DMS 273 (cell line): Measurements from ENCODE around the gene FFAR1.
A peak's percentile ranks its signal among the peaks of the same experiment; 100 is the strongest.
"Not testable (repeated sequence)": the region's sequence is repeated elsewhere in the genome, so short reads cannot be mapped to it uniquely, and the experiment has no call there.

Source experiments
- DNase-seq: peaks from one replicate; lab custom pipeline; 2025; ENCODE audit not compliant: unreplicated experiment; lab: John Stamatoyannopoulos, UW

Gene FFAR1

GRCh38 chr19:35341006-35341405, 6.7 kb upstream of the FFAR1 start:
- DNase-seq: no peak

- no peak for DNase-seq
Measured at GRCh38 chr19:35341565-35342225, 6.0 kb upstream of the FFAR1 start.

GRCh38 chr19:35342430-35342829, 5.3 kb upstream of the FFAR1 start:
- DNase-seq: peak; percentile 49

- DNase-seq: no peak
Measured at GRCh38 chr19:35344511-35345031, 3.1 kb upstream of the FFAR1 start.

GRCh38 chr19:35345671-35346111, 2.0 kb upstream of the FFAR1 start:
- no peak for DNase-seq

GRCh38 chr19:35346193-35347052, 1.3 kb upstream of the FFAR1 start:
- DNase-seq: no peak

GRCh38 chr19:35347930-35348298, 212 bp downstream of the FFAR1 start:
- DNase-seq: no peak

GRCh38 chr19:35348911-35349611, 1.4 kb downstream of the FFAR1 start:
- no peak for DNase-seq

- DNase-seq: no peak
Measured at GRCh38 chr19:35349614-35350521, 2.2 kb downstream of the FFAR1 start.

- DNase-seq: no peak
Measured at GRCh38 chr19:35350591-35350990, 2.9 kb downstream of the FFAR1 start.

GRCh38 chr19:35351411-35352176, 3.9 kb downstream of the FFAR1 start:
- no peak for DNase-seq

- DNase-seq: no peak
Measured at GRCh38 chr19:35352177-35352447, 4.4 kb downstream of the FFAR1 start.

GRCh38 chr19:35352448-35353304, 5.0 kb downstream of the FFAR1 start:
- DNase-seq: peak; percentile 87

GRCh38 chr19:35353635-35354034, 5.9 kb downstream of the FFAR1 start:
- no peak for DNase-seq

GRCh38 chr19:35354898-35355297, 7.2 kb downstream of the FFAR1 start:
- no peak for DNase-seq

GRCh38 chr19:35355791-35356460, 8.2 kb downstream of the FFAR1 start:
- no peak for DNase-seq

- DNase-seq: no peak
Measured at GRCh38 chr19:35357867-35358573, 10.3 kb downstream of the FFAR1 start, which contains the start of gene FFAR3. FFAR3 (plus strand) TSS chr19:35358460; CDS start chr19:35358891, 431 bp downstream.

GRCh38 chr19:35358834-35359233, 11.1 kb downstream of the FFAR1 start:
- not testable (repeated sequence) for DNase-seq
